Mucosa of descending colon (tissue), 3 donors: Measurements from ENCODE around the gene GDAP1L1. TPM values are rescaled to one million over a fixed set of nuclear protein-coding genes. Genes with fewer than 3 reads are reported as not detected.

ENCODE experiments used
- ATAC-seq: fragments of 200-7000 bp; cut with Tn5 transposase; one replicate; pipeline ENCODE4 v1.9.1; 2020; ENCODE audit warnings: mild to moderate bottlenecking, moderate library complexity
- DNase-seq, 3 donors: peaks; one replicate each; pipeline ENCODE4 v3.0.0-alpha.2; 2020
- H3K36me3 ChIP-seq: fragments of 200-600 bp; one replicate; pipeline ENCODE4 v1.8.0; 2021; ENCODE audit warnings: low read depth, mild to moderate bottlenecking
- H3K4me1 ChIP-seq: fragments of 200-600 bp; one replicate; pipeline ENCODE4 v1.8.0; 2021; ENCODE audit warnings: low read depth, mild to moderate bottlenecking
- H3K4me3 ChIP-seq: fragments of 200-600 bp; one replicate; pipeline ENCODE4 v1.8.0; 2021; ENCODE audit warnings: mild to moderate bottlenecking
- H3K9me3 ChIP-seq: fragments of 200-600 bp; one replicate; pipeline ENCODE4 v1.8.0; 2021; ENCODE audit warnings: mild to moderate bottlenecking
- intact Hi-C, 2 donors: fragments of 100-400 bp; cut with DNase I in 1 of 2; cut with micrococcal nuclease in 1 of 2; formaldehyde crosslinking; loops; one replicate each; pipeline versions ENCODE4 v1.11.0 to v1.11.1; 2022; cut with DNase I, micrococcal nuclease
- total RNA-seq, 3 donors: library from RNA; stranded (reverse); fragmentation: NEBNext Ultra II Directional in 2 of 3; extraction: Animal tissue kit (Norgen Biotek cat#: 25700) in 2 of 3; gene quantifications; one replicate each; pipeline versions ENCODE4 v1.2.1 to v1.2.4, GENCODE V29; 2021 to 2023
- TF ChIP-seq, protein P1 (sequence below): fragments of 200-600 bp; IDR thresholded peaks from one replicate; pipeline ENCODE4 v1.8.0; 2022; ENCODE audit warnings: antibody characterized with exemption, mild to moderate bottlenecking
- donor health status: DM: no; HTN: no; CAD: no; lungs with moderate emphysema.
- donor health status: DM: no; HTN: no; CAD: no.
- donor health status: DM: no; HTN: yes; CAD: no.

The GDAP1L1 gene
- total RNA-seq, 3 donors from 2014 or later, result 0.25 TPM; not detected in 2

DNA sequence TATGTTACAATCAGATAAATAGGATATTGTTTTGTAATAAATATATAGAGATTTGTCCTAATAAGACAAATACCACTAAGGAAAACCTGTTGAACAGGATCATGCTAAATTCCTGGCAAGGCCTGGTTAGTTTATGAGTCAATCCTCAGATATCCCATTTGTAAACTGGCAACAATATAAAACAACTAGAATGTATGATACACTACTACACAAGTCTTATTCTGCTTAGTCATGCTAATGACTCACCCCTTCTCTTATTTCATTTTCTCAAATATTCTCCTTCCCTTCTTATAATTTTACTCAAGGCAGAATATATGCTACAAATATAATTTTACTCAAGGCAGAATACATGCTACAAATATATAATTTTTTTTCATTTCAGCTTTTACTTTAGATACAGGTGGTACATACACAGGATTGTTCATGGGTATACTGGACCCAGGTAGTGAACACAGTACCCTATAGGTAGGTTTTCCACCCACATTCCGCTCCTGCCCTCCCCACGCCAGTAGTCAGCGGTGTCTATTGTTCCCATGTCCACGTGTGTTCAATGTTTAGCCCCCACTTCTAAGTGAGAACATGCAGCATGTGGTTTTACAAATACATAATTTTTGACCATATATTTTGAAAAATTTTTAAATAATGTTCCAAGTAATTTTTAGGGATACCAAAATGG is 42.8 kb upstream of the GDAP1L1 start:
- Histone ChIP-seq H3K4me3 (no peak overlapping the region), H3K4me1 (peaks cover 26% of the 10 kb centered on the region), H3K36me3 (peaks cover 3% of the 10 kb centered on the region), H3K9me3 (no peaks in the 10 kb centered on the region)
- TF ChIP-seq, protein P1, sequence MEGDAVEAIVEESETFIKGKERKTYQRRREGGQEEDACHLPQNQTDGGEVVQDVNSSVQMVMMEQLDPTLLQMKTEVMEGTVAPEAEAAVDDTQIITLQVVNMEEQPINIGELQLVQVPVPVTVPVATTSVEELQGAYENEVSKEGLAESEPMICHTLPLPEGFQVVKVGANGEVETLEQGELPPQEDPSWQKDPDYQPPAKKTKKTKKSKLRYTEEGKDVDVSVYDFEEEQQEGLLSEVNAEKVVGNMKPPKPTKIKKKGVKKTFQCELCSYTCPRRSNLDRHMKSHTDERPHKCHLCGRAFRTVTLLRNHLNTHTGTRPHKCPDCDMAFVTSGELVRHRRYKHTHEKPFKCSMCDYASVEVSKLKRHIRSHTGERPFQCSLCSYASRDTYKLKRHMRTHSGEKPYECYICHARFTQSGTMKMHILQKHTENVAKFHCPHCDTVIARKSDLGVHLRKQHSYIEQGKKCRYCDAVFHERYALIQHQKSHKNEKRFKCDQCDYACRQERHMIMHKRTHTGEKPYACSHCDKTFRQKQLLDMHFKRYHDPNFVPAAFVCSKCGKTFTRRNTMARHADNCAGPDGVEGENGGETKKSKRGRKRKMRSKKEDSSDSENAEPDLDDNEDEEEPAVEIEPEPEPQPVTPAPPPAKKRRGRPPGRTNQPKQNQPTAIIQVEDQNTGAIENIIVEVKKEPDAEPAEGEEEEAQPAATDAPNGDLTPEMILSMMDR, result no peak
- ATAC-seq (peak; percentile 82), DNase-seq (no peak)
- intact Hi-C loops, result no loop called here

DNA sequence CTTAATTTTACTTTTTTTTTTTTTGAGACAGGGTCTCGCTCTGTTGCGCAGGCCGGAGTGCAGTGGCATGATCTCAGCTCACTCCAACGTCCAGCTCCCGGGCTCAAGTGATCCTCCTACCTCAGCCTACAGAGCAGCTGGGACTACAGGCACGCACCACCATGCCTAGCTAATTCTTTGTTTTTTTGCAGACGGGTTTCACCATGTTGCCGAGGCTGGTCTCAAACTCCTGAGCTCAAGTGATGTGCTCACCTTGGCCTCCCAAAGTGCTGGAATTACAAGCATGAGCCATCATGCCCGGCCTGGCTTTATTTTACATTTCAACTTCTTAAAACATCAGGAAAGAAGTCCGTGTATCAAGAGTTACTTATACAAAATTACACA is 42.3 kb upstream of the GDAP1L1 start:
- H3K4me1 ChIP-seq, result peaks cover 29% of the 10 kb centered on the region
- peaks cover 3% of the 10 kb centered on the region for H3K36me3 ChIP-seq
- H3K9me3 ChIP-seq, result no peaks in the 10 kb centered on the region
- TF ChIP-seq, protein P1, result no peak
- no peak overlapping the region for H3K4me3 ChIP-seq
- ATAC-seq (no peak), DNase-seq (no peak)
- intact Hi-C loops, result no loop called here

DNA sequence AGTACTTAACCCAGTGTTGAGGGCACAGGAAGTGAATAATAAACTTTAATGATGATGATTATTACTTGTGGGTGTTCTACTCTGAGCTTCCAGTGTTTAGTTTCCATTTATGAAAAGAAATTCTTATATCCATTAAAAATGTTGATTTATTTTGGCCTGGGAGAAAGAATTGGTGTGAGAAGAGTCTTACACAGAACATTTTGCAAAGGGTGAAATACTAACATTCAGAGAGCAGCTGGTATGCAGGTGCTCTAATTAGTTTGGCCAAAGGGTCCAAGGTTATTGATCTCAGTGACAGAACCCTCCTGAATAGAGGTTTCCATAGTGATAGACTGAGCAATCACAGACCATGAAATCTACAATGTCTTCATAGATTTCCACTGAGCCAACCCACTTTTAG is 41.0 kb upstream of the GDAP1L1 start:
- no peak for ATAC-seq
- H3K4me1 ChIP-seq, result peaks cover 33% of the 10 kb centered on the region
- peaks cover 3% of the 10 kb centered on the region for H3K36me3 ChIP-seq
- no peaks in the 10 kb centered on the region for H3K9me3 ChIP-seq
- intact Hi-C loops, result no loop called here
- H3K4me3 ChIP-seq, result no peak overlapping the region
- no peak for DNase-seq
- TF ChIP-seq, protein P1, result no peak

DNA sequence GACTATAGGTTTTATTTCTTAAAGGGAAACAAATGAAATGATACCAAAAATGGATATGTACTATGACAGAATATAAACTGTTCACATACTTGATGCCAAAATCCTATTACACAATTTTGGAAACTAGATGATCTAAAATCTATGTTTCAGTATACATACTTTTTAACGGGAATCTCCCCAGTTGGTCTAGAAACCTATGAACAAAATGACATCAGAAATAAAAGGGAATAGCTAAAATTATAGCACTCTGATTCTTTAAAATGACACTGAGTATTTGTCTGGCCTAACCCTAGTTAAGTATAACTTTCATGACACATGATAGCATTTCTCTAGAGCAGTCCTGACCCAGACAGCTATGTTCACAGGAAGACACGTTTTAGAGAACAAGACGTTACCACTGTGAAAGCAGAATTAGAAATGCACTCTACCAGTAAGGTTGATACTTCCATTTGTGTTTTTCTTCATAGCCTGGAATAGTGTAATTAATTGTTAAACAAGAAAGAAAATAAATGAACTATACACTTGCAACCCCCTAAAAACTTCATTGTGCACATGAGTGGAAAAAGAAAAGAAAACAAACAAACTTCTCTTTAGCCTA is 39.9 kb upstream of the GDAP1L1 start:
- Histone ChIP-seq H3K4me3 (no peak overlapping the region), H3K4me1 (peaks cover 44% of the 10 kb centered on the region), H3K9me3 (no peaks in the 10 kb centered on the region), H3K36me3 (no peaks in the 10 kb centered on the region)
- TF ChIP-seq, protein P1, result no peak
- no peak for DNase-seq
- ATAC-seq, result no peak
- intact Hi-C loops, result no loop called here

DNA sequence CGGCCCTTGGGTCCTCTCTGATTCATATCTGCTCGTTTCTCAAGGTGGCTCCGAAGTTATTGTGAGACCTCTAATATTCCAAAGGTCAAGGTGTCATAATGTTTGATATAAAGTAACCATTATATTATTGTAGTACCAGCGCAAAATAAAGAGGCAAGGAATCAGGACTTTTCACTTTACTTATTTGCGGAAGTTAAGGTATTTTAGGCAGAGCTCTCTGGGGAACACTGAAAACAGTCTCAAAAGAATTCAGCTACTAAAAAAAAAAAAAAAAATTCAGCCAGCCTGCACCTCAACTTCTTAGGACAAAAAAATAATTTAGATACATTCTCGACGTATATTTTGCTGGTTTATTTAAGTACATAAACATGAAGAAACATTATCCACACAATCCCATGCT is 38.9 kb upstream of the GDAP1L1 start:
- intact Hi-C loops, result no loop called here
- Histone ChIP-seq H3K4me1 (peaks cover 46% of the 10 kb centered on the region), H3K9me3 (no peaks in the 10 kb centered on the region), H3K4me3 (no peak overlapping the region), H3K36me3 (no peaks in the 10 kb centered on the region)
- ATAC-seq, result no peak
- TF ChIP-seq, protein P1, result no peak
- DNase-seq, result no peak
